Fibroblast of lung (primary cell): ENCODE data around the gene YIPF5. TPM values are rescaled to one million over a fixed set of nuclear protein-coding genes. Genes with fewer than 3 reads are reported as not detected.

Source experiments
- DNase-seq, 2 donors: peaks; one replicate each; pipeline versions ENCODE4 v3.0.0 to v3.0.0-alpha.2; 2010; ENCODE audit warnings: low read depth in 2 of 2
- H2AFZ ChIP-seq: 2 replicates; pipeline ENCODE4 v1.5.1; 2012; ENCODE audit warnings: low read length, control low read depth, inconsistent platforms
- H3K27ac ChIP-seq: 2 replicates; pipeline ENCODE4 v1.5.1; 2011; ENCODE audit warnings: low read length, control low read depth; ENCODE audit not compliant: insufficient read depth
- H3K27me3 ChIP-seq: 2 replicates; pipeline ENCODE4 v1.5.1; 2011; ENCODE audit warnings: mild to moderate bottlenecking, low read length; ENCODE audit not compliant: control insufficient read depth, insufficient read depth
- H3K36me3 ChIP-seq: 2 replicates; pipeline ENCODE4 v1.5.1; 2011; ENCODE audit warnings: low read length; ENCODE audit not compliant: control insufficient read depth, insufficient read depth
- H3K4me1 ChIP-seq: 2 replicates; pipeline ENCODE4 v1.5.1; 2011; ENCODE audit warnings: low read length; ENCODE audit not compliant: control insufficient read depth, insufficient read depth; ENCODE audit errors: extremely low read depth
- H3K4me2 ChIP-seq: 2 replicates; pipeline ENCODE4 v1.5.1; 2011; ENCODE audit warnings: low read length, control low read depth; ENCODE audit not compliant: insufficient read depth; ENCODE audit errors: extremely low read depth
- H3K4me3 ChIP-seq, 4 experiments: fragments of 200-600 bp in 1 of 4; sonication (generic) in 1 of 4; replicated peaks in 1 of 4; 2 replicates each; pipeline ENCODE4 v1.5.1; 2011 to 2016; ENCODE audit warnings: low read length in 4 of 4, low read depth in 3 of 4, mild to moderate bottlenecking in 3 of 4, control low read depth in 2 of 4, inconsistent platforms in 1 of 4, mixed read lengths in 1 of 4; ENCODE audit not compliant: insufficient read depth in 1 of 4; ENCODE audit errors: control extremely low read depth in 1 of 4
- H3K79me2 ChIP-seq: 2 replicates; pipeline ENCODE4 v1.5.1; 2012; ENCODE audit warnings: mild to moderate bottlenecking, low read length, inconsistent platforms; ENCODE audit not compliant: control insufficient read depth, insufficient read depth
- H3K9ac ChIP-seq: 2 replicates; pipeline ENCODE4 v1.5.1; 2011; ENCODE audit warnings: mild to moderate bottlenecking, low read length, control low read depth; ENCODE audit not compliant: insufficient read depth
- H3K9me3 ChIP-seq: 2 replicates; pipeline ENCODE4 v1.5.1; 2012; ENCODE audit warnings: low read depth, low read length; ENCODE audit not compliant: control insufficient read depth, insufficient read depth
- H4K20me1 ChIP-seq: 2 replicates; pipeline ENCODE4 v1.5.1; 2011; ENCODE audit warnings: low read length; ENCODE audit not compliant: control insufficient read depth, insufficient read depth; ENCODE audit errors: extremely low read depth
- EZH2 ChIP-seq: IDR thresholded peaks from 2 replicates; pipeline ENCODE4 v1.5.1; 2012; ENCODE audit warnings: low read length, control low read depth, mild to moderate bottlenecking; ENCODE audit errors: missing control alignments
- polyA plus RNA-seq, 2 donors: library from polyadenylated mRNA; depleted of rRNA in 1 of 2; stranded (reverse) in 1 of 2; unstranded in 1 of 2; fragments of >200 nt; gene quantifications; 2 replicates each; pipeline ENCODE4 v1.2.1, GENCODE V29; 2011 to 2012; ENCODE audit warnings: missing spikeins in 1 of 2
- total RNA-seq: library from RNA; depleted of rRNA; stranded (reverse); fragments of >200 nt; gene quantifications from 2 replicates; pipeline ENCODE4 v1.2.1, GENCODE V29; 2014
- TF ChIP-seq, protein P1 (sequence below), 2 donors: IDR thresholded peaks in 1 of 2; conservative IDR thresholded peaks in 1 of 2; 1 replicate in 1 of 2; 2 replicates in 1 of 2; pipeline ENCODE4 v1.5.1; 2011 to 2012; ENCODE audit warnings: low read length in 2 of 2, control low read depth in 1 of 2, inconsistent platforms in 1 of 2, low read depth in 1 of 2, mild to moderate bottlenecking in 1 of 2

The YIPF5 gene
- total and polyA plus RNA-seq, 2 donors (not counting 1 experiment from before 2014, with no cell fraction given) = 83.2 to 175 TPM

DNA sequence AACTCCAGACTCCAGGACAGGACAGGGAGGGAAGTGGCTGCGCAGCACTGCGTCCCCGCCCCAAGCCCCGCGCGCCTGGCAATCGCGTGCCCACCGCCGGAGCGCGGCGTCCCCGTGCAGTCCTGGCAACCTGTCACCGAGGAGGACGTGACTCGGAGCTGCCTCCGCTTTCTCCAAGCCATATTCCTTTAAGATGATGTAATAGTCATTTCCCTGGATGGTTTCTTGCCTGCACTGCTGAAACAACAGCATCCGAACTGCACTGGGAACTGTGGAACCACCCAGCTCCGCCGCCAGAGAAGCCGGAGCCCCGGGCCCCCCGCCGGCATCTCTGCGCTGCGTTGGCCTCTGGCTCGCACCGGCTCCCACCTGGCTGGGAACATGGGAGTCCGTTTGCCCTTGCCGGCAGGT is 34.7 kb upstream of the YIPF5 start:
- Histone ChIP-seq H3K4me2 (peak overlapping the region; percentile 93), H3K4me1 (no peaks in the 10 kb centered on the region), H4K20me1 (no peaks in the 10 kb centered on the region), H3K27me3 (peaks cover 9% of the 10 kb centered on the region), H3K9me3 (no peaks in the 10 kb centered on the region), H3K4me3 (peak overlapping the region; percentile 39 to 56 (median 46)), H3K27ac (no peak overlapping the region), H3K79me2 (no peaks in the 10 kb centered on the region), H2AFZ (peak overlapping the region; percentile 73), H3K9ac (peak overlapping the region; percentile 17), H3K36me3 (no peaks in the 10 kb centered on the region)
- TF ChIP-seq, protein P1, sequence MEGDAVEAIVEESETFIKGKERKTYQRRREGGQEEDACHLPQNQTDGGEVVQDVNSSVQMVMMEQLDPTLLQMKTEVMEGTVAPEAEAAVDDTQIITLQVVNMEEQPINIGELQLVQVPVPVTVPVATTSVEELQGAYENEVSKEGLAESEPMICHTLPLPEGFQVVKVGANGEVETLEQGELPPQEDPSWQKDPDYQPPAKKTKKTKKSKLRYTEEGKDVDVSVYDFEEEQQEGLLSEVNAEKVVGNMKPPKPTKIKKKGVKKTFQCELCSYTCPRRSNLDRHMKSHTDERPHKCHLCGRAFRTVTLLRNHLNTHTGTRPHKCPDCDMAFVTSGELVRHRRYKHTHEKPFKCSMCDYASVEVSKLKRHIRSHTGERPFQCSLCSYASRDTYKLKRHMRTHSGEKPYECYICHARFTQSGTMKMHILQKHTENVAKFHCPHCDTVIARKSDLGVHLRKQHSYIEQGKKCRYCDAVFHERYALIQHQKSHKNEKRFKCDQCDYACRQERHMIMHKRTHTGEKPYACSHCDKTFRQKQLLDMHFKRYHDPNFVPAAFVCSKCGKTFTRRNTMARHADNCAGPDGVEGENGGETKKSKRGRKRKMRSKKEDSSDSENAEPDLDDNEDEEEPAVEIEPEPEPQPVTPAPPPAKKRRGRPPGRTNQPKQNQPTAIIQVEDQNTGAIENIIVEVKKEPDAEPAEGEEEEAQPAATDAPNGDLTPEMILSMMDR (conservative IDR thresholded peaks at IDR 0.05 in 1 of 2, IDR thresholded peaks at IDR 0.05 in 1 of 2; ENCODE audit: low read depth in 1 of 2, low read length in 2 of 2) = no peak
- peak; percentile 30 for TF ChIP-seq EZH2
- peak; percentile 44 to 59 for DNase-seq

- no peaks in the 10 kb centered on the region for H3K9me3 ChIP-seq
- no peaks in the 10 kb centered on the region for H3K36me3 ChIP-seq
- no peaks in the 10 kb centered on the region for H3K79me2 ChIP-seq
- no peaks in the 10 kb centered on the region for H4K20me1 ChIP-seq
- TF ChIP-seq EZH2 = no peak
- TF ChIP-seq, protein P1 (conservative IDR thresholded peaks at IDR 0.05 in 1 of 2, IDR thresholded peaks at IDR 0.05 in 1 of 2; ENCODE audit: low read depth in 1 of 2, low read length in 2 of 2) = peak; percentile 90 to 91
- no peak overlapping the region for H3K9ac ChIP-seq
- no peak overlapping the region for H2AFZ ChIP-seq
- DNase-seq = peak; percentile 62 to 86
- no peaks in the 10 kb centered on the region for H3K4me1 ChIP-seq
- peaks cover 9% of the 10 kb centered on the region for H3K27me3 ChIP-seq
- H3K4me2 ChIP-seq = no peak overlapping the region
- no peak overlapping the region for H3K4me3 ChIP-seq
- H3K27ac ChIP-seq = no peak overlapping the region
Observed at GRCh38 chr5:144203750-144204596, 33.5 kb upstream of the YIPF5 start.

DNA sequence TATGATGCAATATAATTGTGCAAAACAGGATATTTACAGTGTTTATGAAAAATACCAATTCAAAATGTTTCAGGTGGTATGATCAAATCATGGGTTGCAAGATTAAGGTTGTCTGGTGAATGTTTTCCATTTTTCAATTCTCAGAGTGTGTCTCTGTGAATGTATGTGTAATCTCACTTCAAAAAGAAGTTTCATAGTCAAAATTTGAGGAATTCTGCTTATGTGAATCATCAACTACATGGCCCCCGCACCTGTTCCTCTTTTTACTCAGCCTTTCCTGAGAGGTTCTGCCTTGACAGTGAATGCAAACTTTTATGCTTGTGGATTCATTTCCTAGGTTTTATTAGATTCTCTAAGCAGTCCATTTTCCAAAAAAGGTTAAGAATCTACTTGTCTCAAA is 32.3 kb upstream of the YIPF5 start:
- no peak overlapping the region for H3K9ac ChIP-seq
- no peaks in the 10 kb centered on the region for H4K20me1 ChIP-seq
- no peak for DNase-seq
- H3K36me3 ChIP-seq = no peaks in the 10 kb centered on the region
- no peak overlapping the region for H3K4me2 ChIP-seq
- no peak overlapping the region for H2AFZ ChIP-seq
- no peak overlapping the region for H3K27ac ChIP-seq
- TF ChIP-seq EZH2 = no peak
- TF ChIP-seq, protein P1 (conservative IDR thresholded peaks at IDR 0.05 in 1 of 2, IDR thresholded peaks at IDR 0.05 in 1 of 2; ENCODE audit: low read depth in 1 of 2, low read length in 2 of 2) = no peak
- no peaks in the 10 kb centered on the region for H3K79me2 ChIP-seq
- H3K9me3 ChIP-seq = no peaks in the 10 kb centered on the region
- no peaks in the 10 kb centered on the region for H3K4me1 ChIP-seq
- no peak overlapping the region for H3K4me3 ChIP-seq
- H3K27me3 ChIP-seq = peaks cover 6% of the 10 kb centered on the region
